HG03097 (cell line): Measurements from ENCODE around the gene LAP3.

ENCODE experiments used
- ATAC-seq: cut with Tn5 transposase; IDR thresholded peaks from one replicate; pipeline ENCODE4 v1.9.1; 2021; ENCODE audit not compliant: unreplicated experiment, low FRiP score

Gene LAP3

DNA sequence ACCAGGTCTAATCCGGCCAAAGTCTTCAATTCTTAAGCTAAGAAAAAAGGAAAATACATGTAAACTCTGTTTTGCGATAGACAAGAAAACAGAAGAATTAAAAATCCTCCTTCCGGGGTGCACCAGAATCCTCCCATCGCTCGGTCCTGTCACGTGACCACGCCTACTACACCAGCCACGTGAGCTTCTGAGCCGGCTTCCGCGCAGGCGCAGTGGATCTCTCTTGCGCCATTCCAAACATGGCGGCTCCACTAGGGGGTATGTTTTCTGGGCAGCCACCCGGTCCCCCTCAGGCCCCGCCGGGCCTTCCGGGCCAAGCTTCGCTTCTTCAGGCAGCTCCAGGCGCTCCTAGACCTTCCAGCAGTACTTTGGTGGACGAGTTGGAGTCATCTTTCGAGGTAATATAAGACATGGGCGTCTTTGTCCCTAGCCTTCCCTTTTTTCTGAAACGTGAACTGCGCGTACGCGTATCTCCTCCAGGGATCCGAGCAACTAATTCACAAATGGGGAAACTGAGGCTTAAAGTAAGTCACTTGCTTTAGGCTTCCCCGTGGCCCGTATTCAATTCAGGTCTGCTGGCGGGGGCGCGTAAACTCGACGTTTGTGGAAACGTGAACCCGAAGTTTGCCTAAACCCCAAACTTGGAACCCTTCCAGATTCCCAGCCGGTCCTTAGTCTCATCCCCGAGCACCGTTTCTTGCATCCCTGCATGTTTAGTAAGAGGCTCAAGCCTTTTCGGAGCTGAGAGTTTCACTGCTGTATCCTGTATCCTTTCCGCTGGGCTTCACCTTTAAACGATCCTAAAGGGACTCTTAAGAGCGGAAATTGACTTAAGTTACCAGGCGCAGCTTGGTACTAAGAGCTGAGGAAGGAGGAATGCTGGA is 37.7 kb downstream of the LAP3 start, which contains the start of gene MED28:
TSS of gene MED28 (plus strand) at position 226 of the 884 bp plus-strand sequence. CDS start at position 240, 14 bp downstream.
- ATAC-seq, result peak; percentile 86

GRCh38 chr4:17616283-17616682 is 39.3 kb downstream of the LAP3 start:
- no peak for ATAC-seq

GRCh38 chr4:17618926-17619325 is 41.9 kb downstream of the LAP3 start:
- ATAC-seq, result no peak

GRCh38 chr4:17619416-17620105 is 42.6 kb downstream of the LAP3 start:
- no peak for ATAC-seq

GRCh38 chr4:17623451-17624001 is 46.5 kb downstream of the LAP3 start:
- ATAC-seq, result no peak

GRCh38 chr4:17624821-17625220 is 47.8 kb downstream of the LAP3 start:
- no peak for ATAC-seq

DNA sequence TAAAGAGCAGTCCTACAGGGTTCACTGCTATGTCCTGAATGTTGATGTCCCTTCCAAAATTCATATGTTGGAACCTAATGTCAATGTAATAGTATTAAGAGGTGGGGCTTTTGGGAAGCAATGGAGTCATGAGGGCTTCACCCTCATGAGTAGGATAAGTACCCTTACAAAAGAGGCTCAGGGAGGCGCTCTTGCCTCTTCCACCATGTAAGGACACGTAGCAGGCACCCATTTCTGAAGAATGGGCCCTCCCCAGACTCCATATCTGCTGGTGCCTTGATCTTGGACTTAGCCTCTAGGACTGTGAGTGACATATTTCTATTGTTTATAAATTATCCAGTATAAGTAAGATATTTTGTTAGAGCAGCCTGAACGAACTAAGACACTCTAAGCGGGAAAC is 53.2 kb downstream of the LAP3 start:
- ATAC-seq, result no peak

DNA sequence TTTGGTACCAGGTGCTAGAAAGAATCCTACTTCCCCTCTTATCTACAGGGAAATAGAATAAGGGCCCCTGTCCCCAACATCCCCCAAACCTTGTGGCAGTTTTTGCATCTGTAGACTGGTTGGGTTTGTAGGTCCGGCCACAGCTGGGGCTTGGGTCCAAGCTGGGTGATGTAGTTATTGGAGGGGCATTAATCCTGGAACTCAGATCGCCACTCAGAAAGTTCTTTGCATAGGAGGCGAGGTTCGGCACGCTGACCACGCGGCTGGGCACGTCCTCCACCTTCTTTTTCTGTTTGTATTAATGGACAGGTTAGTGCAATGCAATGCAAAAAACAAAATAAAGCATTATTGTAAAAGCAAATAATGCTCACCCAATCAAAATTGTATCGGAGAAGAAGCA is 56.6 kb downstream of the LAP3 start:
- ATAC-seq, result no peak

DNA sequence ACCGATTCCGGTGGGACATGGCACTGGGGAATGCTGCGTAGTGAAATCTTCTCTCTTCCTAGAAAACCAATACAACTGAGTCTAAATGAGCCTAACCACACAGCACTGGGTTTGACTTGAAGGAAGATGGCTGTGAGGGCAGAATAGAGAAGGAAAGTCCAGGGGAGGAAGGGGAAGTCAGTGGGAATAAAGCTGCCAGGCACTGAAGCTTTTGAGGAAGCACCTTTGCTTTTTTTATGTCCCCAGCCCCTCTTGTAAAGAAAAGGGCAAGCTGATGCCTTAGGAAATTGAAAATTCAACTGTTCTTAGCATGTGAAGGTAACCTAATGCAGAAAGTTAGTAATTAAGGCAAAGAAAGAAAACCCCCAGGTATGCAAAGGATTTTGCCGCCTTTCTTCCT is 58.1 kb downstream of the LAP3 start:
- no peak for ATAC-seq

DNA sequence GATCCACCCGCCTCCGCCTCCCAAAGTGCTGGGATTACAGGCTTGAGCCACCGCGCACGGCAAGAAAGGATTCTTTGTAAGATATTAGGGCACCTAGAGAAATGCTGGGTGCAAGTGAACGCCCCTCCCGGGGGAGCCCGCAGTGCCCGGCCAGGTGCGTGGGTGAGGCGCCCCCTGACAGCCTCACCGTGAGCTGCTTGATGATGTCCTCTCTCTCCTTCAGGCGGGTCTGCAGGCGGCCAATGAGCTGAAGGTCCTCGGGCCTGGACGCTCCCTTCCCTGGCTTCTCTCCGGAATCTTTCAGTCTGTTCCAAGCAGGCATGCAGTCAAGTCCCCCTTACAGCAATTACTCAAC is 59.3 kb downstream of the LAP3 start:
- ATAC-seq, result no peak

- ATAC-seq, result peak; percentile 78
Observed at GRCh38 chr4:17636696-17637622, 60.0 kb downstream of the LAP3 start.

- ATAC-seq, result no peak
Observed at GRCh38 chr4:17639136-17639535, 62.1 kb downstream of the LAP3 start.

DNA sequence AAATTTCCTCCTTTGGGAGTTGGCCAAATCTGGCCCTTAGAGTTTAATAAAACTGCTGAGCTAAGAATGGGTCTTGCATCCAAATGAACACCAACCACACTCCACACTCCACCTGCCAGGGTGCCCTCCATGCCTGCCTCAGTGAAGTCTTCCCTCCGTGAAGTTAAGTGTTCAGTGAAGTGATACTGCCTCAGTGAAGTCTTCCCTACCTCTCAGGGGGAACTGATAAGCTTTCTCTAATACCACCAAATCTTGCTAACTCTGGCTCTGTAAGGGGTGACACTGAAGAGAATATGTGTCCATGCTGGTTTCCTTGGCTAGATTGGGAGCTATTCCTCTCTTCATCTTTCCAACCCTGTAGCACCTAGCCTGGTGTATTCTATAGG is 65.4 kb downstream of the LAP3 start:
- no peak for ATAC-seq

DNA sequence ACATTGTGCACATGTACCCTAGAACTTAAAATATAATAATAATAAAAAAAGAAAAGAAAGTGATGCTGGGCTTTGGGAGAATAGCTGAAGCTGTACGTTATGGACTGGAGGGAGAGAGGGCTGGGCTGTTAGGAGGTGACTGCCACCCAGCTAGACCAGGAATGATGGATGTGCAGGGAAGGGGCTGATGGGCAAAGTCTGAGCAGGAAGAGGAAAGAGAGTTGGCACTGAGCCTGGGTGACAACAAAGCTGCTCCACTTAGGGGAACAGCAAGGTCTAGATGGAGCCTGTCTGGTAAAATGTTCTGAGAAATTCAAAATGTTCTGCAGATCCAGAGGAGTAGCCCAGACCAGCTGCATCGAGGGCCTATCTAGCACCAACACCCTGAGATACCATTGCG is 69.7 kb downstream of the LAP3 start:
- ATAC-seq, result no peak

DNA sequence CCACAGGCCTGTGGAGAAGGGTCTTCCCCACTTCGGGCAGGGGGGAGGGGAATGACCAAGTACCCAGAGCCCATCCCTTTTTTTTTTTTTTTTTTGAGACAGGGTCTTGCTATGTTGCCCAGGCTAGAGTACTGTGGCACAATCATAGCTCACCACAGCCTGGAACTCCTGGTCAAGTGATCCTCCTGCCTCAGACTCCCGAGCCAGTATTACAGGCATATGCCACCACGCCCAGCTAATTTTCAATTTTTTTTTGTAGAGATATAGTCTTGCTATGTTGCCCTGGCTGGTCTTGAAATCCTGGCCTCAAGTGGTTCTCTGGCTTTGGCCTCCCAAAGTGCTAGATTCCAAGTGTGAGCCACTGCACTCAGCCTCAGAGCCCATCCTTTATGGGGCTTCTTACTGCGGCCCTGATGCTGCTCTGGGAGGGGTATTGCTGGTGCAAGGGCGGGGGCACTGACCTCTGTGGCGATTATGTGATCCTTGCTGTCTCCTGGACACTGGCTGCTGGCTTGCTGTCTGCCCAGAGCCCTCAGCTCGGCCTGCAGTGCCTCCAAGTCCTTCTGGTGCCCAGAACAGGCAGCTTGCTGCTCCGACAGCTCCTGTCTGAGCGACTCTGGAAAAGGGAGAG is 70.3 kb downstream of the LAP3 start:
- ATAC-seq, result no peak

DNA sequence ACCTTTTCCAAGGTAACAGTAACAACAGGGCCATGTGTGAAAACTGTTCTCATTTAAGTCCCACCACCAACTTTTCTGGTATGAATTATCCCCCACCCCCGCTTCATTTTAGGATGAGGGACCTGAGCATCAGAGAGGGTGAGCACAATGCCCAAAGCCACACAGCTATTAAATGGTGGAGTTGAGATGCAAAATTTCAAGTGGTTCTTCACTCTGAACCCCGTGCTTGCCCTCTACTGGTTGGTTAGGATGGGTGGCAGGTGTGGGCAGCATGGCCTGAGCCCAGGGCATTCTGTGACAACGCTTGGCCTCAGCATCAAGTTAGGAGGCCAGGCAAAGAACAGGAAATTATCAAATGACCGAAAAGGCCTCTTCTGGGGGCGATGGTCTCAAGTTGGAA is 70.9 kb downstream of the LAP3 start:
- ATAC-seq, result no peak

- no peak for ATAC-seq
Observed at GRCh38 chr4:17650406-17650805, 73.4 kb downstream of the LAP3 start.

DNA sequence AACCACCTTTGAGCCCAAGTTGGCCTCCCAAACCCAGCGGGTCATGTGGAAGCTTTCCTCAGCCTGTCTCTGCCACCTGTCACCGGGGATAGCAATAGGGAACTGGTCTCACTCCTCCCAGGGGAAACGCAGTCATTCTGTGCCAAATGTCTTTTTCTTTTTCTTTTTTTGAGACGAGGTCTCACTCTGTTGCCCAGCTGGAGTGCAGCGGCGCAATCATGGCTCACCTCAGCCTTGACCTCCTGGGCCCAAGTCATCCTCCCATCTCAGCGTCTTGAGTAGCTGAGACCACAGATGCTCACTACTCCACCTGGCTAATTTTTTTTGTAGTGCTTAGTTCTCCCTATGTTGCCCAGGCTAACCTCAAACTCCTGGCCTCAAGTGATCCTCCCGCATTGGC is 77.7 kb downstream of the LAP3 start:
- ATAC-seq, result no peak

DNA sequence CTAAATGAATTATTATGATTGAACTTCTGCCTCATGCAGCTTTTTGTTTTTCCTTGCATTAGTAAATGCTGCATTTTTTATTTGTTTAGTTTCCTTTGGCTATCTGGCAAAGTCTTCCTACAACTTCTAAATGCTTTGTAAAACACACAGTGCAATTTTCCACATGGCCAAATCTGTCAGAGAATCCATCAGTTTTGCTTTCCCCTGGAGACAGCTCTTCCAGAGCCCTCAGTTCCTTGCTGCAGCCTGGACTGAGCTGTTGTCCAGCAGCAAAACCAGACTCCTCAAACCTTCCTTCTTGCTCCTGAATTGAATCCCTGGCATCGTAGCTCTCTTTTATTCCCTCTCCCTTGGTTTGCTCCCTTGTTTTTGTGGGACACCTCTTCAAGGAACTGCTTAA is 80.1 kb downstream of the LAP3 start:
- ATAC-seq, result no peak
